ENCODE results near the gene GALNT5. TPM values are rescaled to one million over a fixed set of nuclear protein-coding genes. Genes with fewer than 3 reads are reported as not detected.

GALNT5 gene
- polyA plus RNA-seq, 3 donors, result not detected

- H4K20me1 ChIP-seq (ENCODE audit: insufficient read depth, low read length), result no peaks in the 10 kb centered on the region
- H3K36me3 ChIP-seq (replicated peaks in 1 of 2; ENCODE audit: control insufficient read depth in 1 of 2, insufficient read depth in 2 of 2, low read length in 2 of 2), result no peaks in the 10 kb centered on the region
- Mint-ChIP-seq H3K4me3 (no peak overlapping the region), H3K27ac (no peak overlapping the region), H3K27me3 (ENCODE audit: low read depth in 3 of 3) (peaks cover 1 to 4% (median 2%) of the 10 kb centered on the region in 3 donors), H3K4me1 (no peaks in the 10 kb centered on the region), H3K36me3 (no peaks in the 10 kb centered on the region), H3K9me3 (no peaks in the 10 kb centered on the region)
- intact Hi-C loops (cut with micrococcal nuclease), result no loop called here
- 80% methylated on average over 1 of the region's 1 CpG for WGBS (ENCODE audit: insufficient coverage)
- no peak overlapping the region for H3K4me3 ChIP-seq (replicated peaks in 1 of 3; ENCODE audit: low read depth in 2 of 3, low read length in 3 of 3)
- no peak overlapping the region for H2AFZ ChIP-seq (ENCODE audit: insufficient read depth, low read depth, low read length, poor library complexity, severe bottlenecking)
- H3K27me3 ChIP-seq (ENCODE audit: control insufficient read depth in 2 of 2, insufficient read depth in 2 of 2, low read length in 2 of 2), result no peaks in the 10 kb centered on the region
- no peak overlapping the region for H3K4me2 ChIP-seq (replicated peaks; ENCODE audit: extremely low read depth, low read length, poor library complexity, severe bottlenecking)
- H3K9me3 ChIP-seq (replicated peaks in 1 of 2; ENCODE audit: control insufficient read depth in 1 of 2, insufficient read depth in 1 of 2, low read length in 2 of 2), result no peaks in the 10 kb centered on the region
- no peak overlapping the region for H3K9ac ChIP-seq (ENCODE audit: insufficient read depth, low read length, poor library complexity, severe bottlenecking)
- H3K79me2 ChIP-seq (ENCODE audit: insufficient read depth, low read length), result no peaks in the 10 kb centered on the region
- no peak for TF ChIP-seq CTCF (IDR thresholded peaks at IDR 0.05)
- H3K4me1 ChIP-seq (ENCODE audit: control insufficient read depth in 1 of 2, insufficient read depth in 2 of 2, low read length in 2 of 2), result no peaks in the 10 kb centered on the region
- H3K27ac ChIP-seq (ENCODE audit: low read depth in 1 of 2, low read length in 2 of 2), result no peak overlapping the region
- DNase-seq, result no peak
Measured at GRCh38 chr2:157296490-157296889, 39.0 kb downstream of the GALNT5 start.

GRCh38 chr2:157296958-157297357 is 39.5 kb downstream of the GALNT5 start:
- no peak overlapping the region for H3K27ac Mint-ChIP-seq

More at GRCh38 chr2:157296958-157297357, 39.5 kb downstream of the GALNT5 start:
- Histone ChIP-seq H3K4me1 (ENCODE audit: control insufficient read depth in 1 of 2, insufficient read depth in 2 of 2, low read length in 2 of 2) (no peaks in the 10 kb centered on the region), H3K27ac (ENCODE audit: low read depth in 1 of 2, low read length in 2 of 2) (no peak overlapping the region), H3K36me3 (replicated peaks in 1 of 2; ENCODE audit: control insufficient read depth in 1 of 2, insufficient read depth in 2 of 2, low read length in 2 of 2) (no peaks in the 10 kb centered on the region), H3K4me2 (replicated peaks; ENCODE audit: extremely low read depth, low read length, poor library complexity, severe bottlenecking) (no peak overlapping the region), H4K20me1 (ENCODE audit: insufficient read depth, low read length) (no peaks in the 10 kb centered on the region), H3K9me3 (replicated peaks in 1 of 2; ENCODE audit: control insufficient read depth in 1 of 2, insufficient read depth in 1 of 2, low read length in 2 of 2) (no peaks in the 10 kb centered on the region), H3K79me2 (ENCODE audit: insufficient read depth, low read length) (no peaks in the 10 kb centered on the region), H2AFZ (ENCODE audit: insufficient read depth, low read depth, low read length, poor library complexity, severe bottlenecking) (no peak overlapping the region), H3K9ac (ENCODE audit: insufficient read depth, low read length, poor library complexity, severe bottlenecking) (no peak overlapping the region), H3K27me3 (ENCODE audit: control insufficient read depth in 2 of 2, insufficient read depth in 2 of 2, low read length in 2 of 2) (no peaks in the 10 kb centered on the region), H3K4me3 (replicated peaks in 1 of 3; ENCODE audit: low read depth in 2 of 3, low read length in 3 of 3) (no peak overlapping the region)
- no peak for TF ChIP-seq CTCF (IDR thresholded peaks at IDR 0.05)
- no peak overlapping the region for H3K4me3 Mint-ChIP-seq
- 100% methylated on average over 1 of the region's 4 CpGs for WGBS (ENCODE audit: insufficient coverage)
- H3K4me1 Mint-ChIP-seq, result no peaks in the 10 kb centered on the region
- H3K36me3 Mint-ChIP-seq, result no peaks in the 10 kb centered on the region
- H3K9me3 Mint-ChIP-seq, result no peaks in the 10 kb centered on the region
- intact Hi-C loops (cut with micrococcal nuclease), result no loop called here
- no peak for DNase-seq
- peaks cover 1 to 4% (median 2%) of the 10 kb centered on the region in 3 donors for H3K27me3 Mint-ChIP-seq (ENCODE audit: low read depth in 3 of 3)
